ENCODE measurements around the gene LBP.

- no peak for TF ChIP-seq CTCF (IDR thresholded peaks at IDR 0.05)
- no peak for TF ChIP-seq POLR2A (IDR thresholded peaks at IDR 0.05)
- no peak for TF ChIP-seq EP300 (IDR thresholded peaks at IDR 0.05; ENCODE audit: low read depth)
- no peak for TF ChIP-seq POLR2AphosphoS5 (IDR thresholded peaks at IDR 0.05)
Observed at GRCh38 chr20:38369389-38369788, 23.1 kb downstream of the LBP start.
